ENCODE data around the gene PPP2CA. TPM values are rescaled to one million over a fixed set of nuclear protein-coding genes. Genes with fewer than 3 reads are reported as not detected.
A peak's percentile ranks its signal among the peaks of the same experiment; 100 is the strongest.

PPP2CA gene
- total and polyA plus RNA-seq, 7 experiments from 2014 or later: 89.5 to 168 (median 145) TPM

DNA sequence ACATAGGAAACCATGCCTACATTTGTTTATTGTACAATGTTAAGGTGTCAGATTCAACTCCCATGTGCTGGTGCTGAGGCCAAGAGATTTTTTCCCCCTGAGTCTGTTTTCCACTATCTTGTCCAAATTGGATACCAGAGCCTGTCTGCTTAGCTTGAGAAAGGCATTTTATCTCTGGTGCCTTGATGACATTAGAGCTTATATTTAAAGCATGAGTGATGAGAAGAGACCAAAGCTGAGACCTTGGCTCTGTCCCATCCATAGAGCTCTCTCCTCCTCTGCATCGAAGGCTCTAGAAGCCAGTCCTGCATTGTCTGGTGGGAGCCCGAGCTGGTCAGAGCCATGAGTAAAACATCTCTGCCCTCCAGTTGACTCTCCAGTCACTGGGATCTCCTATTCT lies 10.4 kb upstream of the PPP2CA start:
- no peak for DNase-seq
- H3K27ac Mint-ChIP-seq: no peak overlapping the region
- peaks cover 0 to 39% (median 3%) of the 10 kb centered on the region in 5 donors for H3K27me3 Mint-ChIP-seq
- no peak overlapping the region for H3K4me3 Mint-ChIP-seq
- no peaks in the 10 kb centered on the region for H3K9me3 Mint-ChIP-seq
- Histone ChIP-seq H3K36me3 (ENCODE audit: control insufficient read depth in 2 of 3, insufficient read depth in 3 of 3, low read length in 3 of 3) (no peaks in the 10 kb centered on the region), H3K4me3 (ENCODE audit: low read length) (no peak overlapping the region), H3K27ac (ENCODE audit: low read depth, low read length) (no peak overlapping the region), H3K9me3 (ENCODE audit: control insufficient read depth in 2 of 3, low read length in 3 of 3) (no peaks in the 10 kb centered on the region), H3K4me1 (ENCODE audit: control insufficient read depth in 2 of 2, insufficient read depth in 2 of 2, low read length in 2 of 2) (no peaks in the 10 kb centered on the region), H3K27me3 (ENCODE audit: control insufficient read depth in 2 of 2, insufficient read depth in 2 of 2, low read length in 2 of 2) (no peaks in the 10 kb centered on the region)
- intact Hi-C loops (cut with micrococcal nuclease): no loop called here
- ChIA-PET POLR2A (interaction anchor here (1.9 kb wide), 1 partner anchor 9 kb away, joined by 4 read pairs; no protein-coding TSS in a partner anchor), CTCF (no interaction called here)
- no peaks in the 10 kb centered on the region for H3K36me3 Mint-ChIP-seq
- no peaks in the 10 kb centered on the region for H3K4me1 Mint-ChIP-seq
- ATAC-seq: no peak

DNA sequence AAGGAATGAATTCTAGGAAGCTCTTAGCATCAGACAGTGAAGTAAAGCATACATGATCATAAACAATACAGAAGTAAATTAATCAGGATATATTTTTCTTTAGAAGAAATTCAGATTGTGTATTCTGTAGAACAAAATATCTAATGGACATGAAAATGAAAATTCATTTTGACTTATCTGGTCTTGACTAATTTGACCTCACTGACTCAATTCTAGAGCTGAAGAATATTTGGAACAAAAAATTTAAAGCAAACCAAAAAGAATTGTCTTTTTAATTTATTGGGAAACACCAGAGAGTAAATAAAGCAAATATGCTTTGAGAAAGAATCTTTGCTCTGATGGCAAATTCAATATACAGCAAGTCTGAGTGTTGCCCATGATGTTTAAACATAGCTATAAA lies 2.8 kb upstream of the PPP2CA start:
- peaks cover 14 to 18% of the 10 kb centered on the region in 2 donors for H3K4me1 ChIP-seq (ENCODE audit: control insufficient read depth in 2 of 2, insufficient read depth in 2 of 2, low read length in 2 of 2)
- ATAC-seq: no peak
- H3K27ac Mint-ChIP-seq: no peak overlapping the region
- DNase-seq: no peak
- no peak overlapping the region for H3K27ac ChIP-seq (ENCODE audit: low read depth, low read length)
- H3K9me3 ChIP-seq (ENCODE audit: control insufficient read depth in 2 of 3, low read length in 3 of 3): no peaks in the 10 kb centered on the region
- H3K4me3 ChIP-seq (ENCODE audit: low read length): no peak overlapping the region
- POLR2A ChIA-PET: interaction anchor here (0.6 to 1.0 kb wide), 5 partner anchors 15 to 1176 kb away, joined by 3 to 4 read pairs (median 3); partner anchors contain the start of gene SKP1
- no peaks in the 10 kb centered on the region for H3K27me3 ChIP-seq (ENCODE audit: control insufficient read depth in 2 of 2, insufficient read depth in 2 of 2, low read length in 2 of 2)
- CTCF ChIA-PET: no interaction called here
- peaks cover 0 to 11% (median 0%) of the 10 kb centered on the region in 5 donors for H3K27me3 Mint-ChIP-seq
- peaks cover 18 to 31% (median 27%) of the 10 kb centered on the region in 7 donors for H3K4me1 Mint-ChIP-seq
- peaks cover 0 to 9% (median 0%) of the 10 kb centered on the region in 3 experiments for H3K36me3 ChIP-seq (ENCODE audit: control insufficient read depth in 2 of 3, insufficient read depth in 3 of 3, low read length in 3 of 3)
- H3K36me3 Mint-ChIP-seq: peaks cover 0 to 12% (median 3%) of the 10 kb centered on the region in 5 donors
- intact Hi-C loops (cut with micrococcal nuclease): loop anchor here (5.0 to 10.0 kb wide), 4 partner anchors 116 to 1266 kb away; partner anchors contain the start of genes AFF4 (in 1 of the 2), PCBD2 (in 1 of the 2) and TCF7 (in 1 of the 2)
- H3K9me3 Mint-ChIP-seq: peaks cover 0 to 10% (median 0%) of the 10 kb centered on the region in 11 donors
- H3K4me3 Mint-ChIP-seq: no peak overlapping the region

DNA sequence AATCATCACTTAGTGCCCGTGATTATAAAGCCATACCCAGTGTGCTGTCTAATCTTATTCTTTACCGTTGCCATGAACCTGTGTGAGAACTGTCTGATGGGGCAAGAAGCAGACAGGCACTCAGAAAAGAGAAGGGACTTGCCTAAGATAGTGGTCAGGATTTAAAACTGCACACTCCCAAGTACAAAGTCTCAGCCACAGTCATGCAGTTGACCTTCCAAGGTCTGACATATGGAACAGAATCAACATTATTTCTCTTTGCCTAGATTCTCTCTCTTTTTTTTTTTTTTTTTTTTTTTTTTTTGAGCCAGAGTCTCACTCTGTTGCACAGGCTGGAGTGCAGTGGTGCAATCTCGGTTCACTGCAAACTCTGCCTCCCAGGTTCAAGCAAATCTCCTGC lies 1.9 kb upstream of the PPP2CA start:
- H3K36me3 ChIP-seq (ENCODE audit: control insufficient read depth in 2 of 3, insufficient read depth in 3 of 3, low read length in 3 of 3): peaks cover 0 to 9% (median 0%) of the 10 kb centered on the region in 3 experiments
- no peak overlapping the region for H3K4me3 ChIP-seq (ENCODE audit: low read length)
- no peaks in the 10 kb centered on the region for H3K27me3 ChIP-seq (ENCODE audit: control insufficient read depth in 2 of 2, insufficient read depth in 2 of 2, low read length in 2 of 2)
- Mint-ChIP-seq H3K4me3 (peak overlapping the region; percentile 66 to 98 (median 96)), H3K27me3 (peaks cover 0 to 8% (median 0%) of the 10 kb centered on the region in 5 donors), H3K4me1 (peaks cover 21 to 38% (median 33%) of the 10 kb centered on the region in 7 donors), H3K36me3 (peaks cover 0 to 14% (median 3%) of the 10 kb centered on the region in 5 donors), H3K9me3 (peaks cover 0 to 10% (median 0%) of the 10 kb centered on the region in 11 donors), H3K27ac (peak overlapping the region; percentile 95 to 100 (median 98))
- peaks cover 19 to 26% of the 10 kb centered on the region in 2 donors for H3K4me1 ChIP-seq (ENCODE audit: control insufficient read depth in 2 of 2, insufficient read depth in 2 of 2, low read length in 2 of 2)
- H3K27ac ChIP-seq (ENCODE audit: low read depth, low read length): no peak overlapping the region
- ATAC-seq: no peak
- intact Hi-C loops (cut with micrococcal nuclease): loop anchor here (2.0 to 10.0 kb wide), 7 partner anchors 15 to 1265 kb away; partner anchors contain the start of genes AFF4 (in 1 of the 2), PCBD2 (in 1 of the 2), TCF7 (in 1 of the 2) and TXNDC15 (in 1 of the 2)
- no peaks in the 10 kb centered on the region for H3K9me3 ChIP-seq (ENCODE audit: control insufficient read depth in 2 of 3, low read length in 3 of 3)
- ChIA-PET CTCF (no interaction called here), POLR2A (interaction anchor here (0.6 to 3.1 kb wide), 3 partner anchors 14 to 618 kb away, joined by 3 to 19 read pairs (median 3); partner anchors contain the start of gene C5orf24)
- no peak for DNase-seq

DNA sequence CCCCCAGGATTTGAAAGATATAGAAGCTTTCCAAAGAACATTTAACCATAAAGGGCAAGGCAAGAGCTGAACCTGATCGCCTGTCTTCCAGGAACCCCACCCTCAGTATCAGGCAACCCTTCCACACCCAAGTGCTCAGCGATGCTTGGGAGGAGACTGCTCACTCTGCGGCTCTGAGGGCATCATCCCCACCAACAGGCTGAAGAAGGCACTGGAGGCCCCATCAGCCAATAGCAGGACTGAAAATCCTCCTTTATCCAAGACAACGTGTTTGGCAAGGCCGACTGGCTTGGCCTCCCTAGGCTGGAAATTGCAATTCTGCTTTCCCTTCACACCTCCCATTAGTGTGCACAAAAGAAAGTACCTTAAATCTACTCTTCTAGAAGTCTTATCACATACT lies 1.4 kb upstream of the PPP2CA start:
- Histone ChIP-seq H3K36me3 (ENCODE audit: control insufficient read depth in 2 of 3, insufficient read depth in 3 of 3, low read length in 3 of 3) (peaks cover 0 to 9% (median 0%) of the 10 kb centered on the region in 3 experiments), H3K9me3 (ENCODE audit: control insufficient read depth in 2 of 3, low read length in 3 of 3) (no peaks in the 10 kb centered on the region), H3K27ac (ENCODE audit: low read depth, low read length) (peak overlapping the region; percentile 100), H3K4me1 (ENCODE audit: control insufficient read depth in 2 of 2, insufficient read depth in 2 of 2, low read length in 2 of 2) (peaks cover 23 to 31% of the 10 kb centered on the region in 2 donors), H3K4me3 (ENCODE audit: low read length) (peak overlapping the region; percentile 100), H3K27me3 (ENCODE audit: control insufficient read depth in 2 of 2, insufficient read depth in 2 of 2, low read length in 2 of 2) (no peaks in the 10 kb centered on the region)
- Mint-ChIP-seq H3K4me3 (peak overlapping the region; percentile 66 to 98 (median 96)), H3K36me3 (peaks cover 0 to 15% (median 3%) of the 10 kb centered on the region in 5 donors), H3K9me3 (peaks cover 0 to 10% (median 0%) of the 10 kb centered on the region in 11 donors), H3K27ac (peak overlapping the region; percentile 95 to 100 (median 98)), H3K27me3 (peaks cover 0 to 4% (median 0%) of the 10 kb centered on the region in 5 donors), H3K4me1 (peaks cover 24 to 44% (median 38%) of the 10 kb centered on the region in 7 donors)
- DNase-seq (peak in 2 of 9 donors; percentile 5 to 12), ATAC-seq (no peak)
- ChIA-PET CTCF (interaction anchor here (1.1 kb wide), 1 partner anchor 62 kb away, joined by 4 read pairs; no protein-coding TSS in a partner anchor), POLR2A (interaction anchor here (0.8 to 5.0 kb wide), 9 partner anchors 9 to 187 kb away, joined by 4 to 55 read pairs (median 13); partner anchors contain the start of genes SKP1 and UBE2B)
- intact Hi-C loops (cut with micrococcal nuclease): loop anchor here (2.0 to 10.0 kb wide), 7 partner anchors 14 to 1265 kb away; partner anchors contain the start of genes AFF4 (in 1 of the 2), PCBD2 (in 1 of the 2), TCF7 (in 1 of the 2) and TXNDC15 (in 1 of the 2)

DNA sequence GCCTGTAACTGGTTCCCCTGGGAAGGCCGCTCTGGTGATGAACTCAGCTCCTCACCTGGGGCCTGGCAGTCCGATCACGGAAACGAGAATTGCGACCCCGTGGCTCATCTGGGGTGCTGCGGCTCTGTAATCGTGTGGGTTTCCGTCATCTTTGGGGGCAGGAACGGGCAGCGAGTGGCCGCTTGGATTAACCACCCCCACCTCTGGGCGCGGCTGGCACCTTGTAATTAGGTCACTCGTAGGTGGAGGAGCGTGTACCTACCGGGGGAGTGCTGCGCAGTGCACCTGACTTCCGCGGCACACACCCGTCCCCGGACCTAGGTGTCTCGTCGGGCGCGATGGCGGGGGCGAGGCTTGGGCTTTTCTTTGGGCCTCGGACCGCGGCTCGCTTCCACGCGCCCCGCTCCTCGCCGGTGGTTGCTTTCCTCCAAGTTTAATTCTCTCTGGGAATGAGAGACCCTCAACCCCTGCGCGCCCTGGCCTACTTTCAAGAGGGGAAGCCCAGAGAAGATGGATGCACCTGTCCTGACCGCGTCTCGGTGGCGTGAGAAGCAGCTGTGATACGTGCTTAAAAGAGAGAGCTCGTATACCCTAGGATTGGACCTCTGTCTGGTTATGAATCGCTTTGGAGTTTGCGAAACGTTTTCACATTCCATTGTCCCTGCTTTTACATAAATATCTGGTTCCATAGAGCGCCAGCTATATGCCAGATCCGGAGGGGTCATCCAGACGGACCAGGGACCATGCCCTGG lies 744 bp upstream of the PPP2CA start:
- H3K36me3 ChIP-seq (ENCODE audit: control insufficient read depth in 2 of 3, insufficient read depth in 3 of 3, low read length in 3 of 3): peaks cover 0 to 9% (median 0%) of the 10 kb centered on the region in 3 experiments
- H3K4me1 Mint-ChIP-seq: peaks cover 31 to 50% (median 44%) of the 10 kb centered on the region in 7 donors
- peak overlapping the region; percentile 66 to 98 (median 96) for H3K4me3 Mint-ChIP-seq

More for the DNA sequence above, 744 bp upstream of the PPP2CA start:
- no peaks in the 10 kb centered on the region for H3K9me3 ChIP-seq (ENCODE audit: control insufficient read depth in 2 of 3, low read length in 3 of 3)
- H3K9me3 Mint-ChIP-seq: peaks cover 0 to 10% (median 0%) of the 10 kb centered on the region in 11 donors
- intact Hi-C loops (cut with micrococcal nuclease): loop anchor here (1.0 to 10.0 kb wide), 22 partner anchors 14 to 1264 kb away; partner anchors contain the start of genes C5orf15 (in 2 of the 2), CAMLG (in 2 of the 2), CDKN2AIPNL (in 2 of the 2) and JADE2 (in 2 of the 2)
- peak overlapping the region; percentile 95 to 100 (median 98) for H3K27ac Mint-ChIP-seq
- H3K36me3 Mint-ChIP-seq: peaks cover 0 to 19% (median 6%) of the 10 kb centered on the region in 5 donors
- ATAC-seq (peak; percentile 74), DNase-seq (peak in 1 of 9 donors; percentile 86)
- H3K4me3 ChIP-seq (ENCODE audit: low read length): peak overlapping the region; percentile 100
- H3K4me1 ChIP-seq (ENCODE audit: control insufficient read depth in 2 of 2, insufficient read depth in 2 of 2, low read length in 2 of 2): peaks cover 24 to 36% of the 10 kb centered on the region in 2 donors
- peaks cover 0 to 4% (median 0%) of the 10 kb centered on the region in 5 donors for H3K27me3 Mint-ChIP-seq
- H3K27me3 ChIP-seq (ENCODE audit: control insufficient read depth in 2 of 2, insufficient read depth in 2 of 2, low read length in 2 of 2): no peaks in the 10 kb centered on the region
- ChIA-PET POLR2A (interaction anchor here (0.6 to 5.0 kb wide), 29 partner anchors 10 to 1175 kb away, joined by 3 to 55 read pairs (median 5); partner anchors contain the start of genes CAMLG, HSPA4, JADE2 and SKP1), CTCF (interaction anchor here (1.1 to 1.3 kb wide), 3 partner anchors 22 to 75 kb away, joined by 3 to 5 read pairs (median 4); no protein-coding TSS in a partner anchor)
- H3K27ac ChIP-seq (ENCODE audit: low read depth, low read length): peak overlapping the region; percentile 100
